WERI-Rb-1 (cell line): ENCODE data around the gene TPI1.

Experiments
- DNase-seq: peaks from one replicate; pipeline ENCODE4 v3.0.0-alpha.2; 2020
- H3K27ac ChIP-seq: fragments of 250-450 bp; sonication (Bioruptor Pico); 2 replicates; pipeline ENCODE4 v1.5.1; 2020; ENCODE audit warnings: mild to moderate bottlenecking, moderate library complexity
- H3K27me3 ChIP-seq: fragments of 250-450 bp; sonication (Bioruptor Pico); 2 replicates; pipeline ENCODE4 v1.5.1; 2021; ENCODE audit warnings: mild to moderate bottlenecking, low read depth, moderate library complexity; ENCODE audit not compliant: insufficient read depth, severe bottlenecking
- H3K36me3 ChIP-seq: fragments of 250-450 bp; sonication (Bioruptor Pico); 2 replicates; pipeline ENCODE4 v1.5.1; 2020; ENCODE audit warnings: mild to moderate bottlenecking, moderate library complexity
- H3K4me3 ChIP-seq: 2 replicates; pipeline ENCODE4 v1.5.1; 2011; ENCODE audit warnings: low read depth, mild to moderate bottlenecking, control low read depth, low read length
- H3K9me3 ChIP-seq: fragments of 250-450 bp; sonication (Bioruptor Pico); 2 replicates; pipeline ENCODE4 v1.5.1; 2021; ENCODE audit warnings: mild to moderate bottlenecking, moderate library complexity; ENCODE audit not compliant: severe bottlenecking
- CTCF ChIP-seq: IDR thresholded peaks from 2 replicates; pipeline ENCODE4 v1.5.1; 2011; ENCODE audit warnings: low read depth, mild to moderate bottlenecking, control low read depth, inconsistent platforms, low read length

The TPI1 gene

GRCh38 chr12:6851921-6852650 is 15.2 kb upstream of the TPI1 start, which contains the start of gene USP5:
USP5 (plus strand) TSS chr12:6852150; CDS start chr12:6852180, 30 bp downstream.
- Histone ChIP-seq H3K36me3 (peaks cover 62% of the 10 kb centered on the region), H3K27ac (peak within 1 kb of the TSS; percentile 92), H3K27me3 (no peaks in the 10 kb centered on the region), H3K4me3 (peak within 1 kb of the TSS; percentile 77), H3K9me3 (no peaks in the 10 kb centered on the region)
- no peak for TF ChIP-seq CTCF
- peak; percentile 99 for DNase-seq

DNA sequence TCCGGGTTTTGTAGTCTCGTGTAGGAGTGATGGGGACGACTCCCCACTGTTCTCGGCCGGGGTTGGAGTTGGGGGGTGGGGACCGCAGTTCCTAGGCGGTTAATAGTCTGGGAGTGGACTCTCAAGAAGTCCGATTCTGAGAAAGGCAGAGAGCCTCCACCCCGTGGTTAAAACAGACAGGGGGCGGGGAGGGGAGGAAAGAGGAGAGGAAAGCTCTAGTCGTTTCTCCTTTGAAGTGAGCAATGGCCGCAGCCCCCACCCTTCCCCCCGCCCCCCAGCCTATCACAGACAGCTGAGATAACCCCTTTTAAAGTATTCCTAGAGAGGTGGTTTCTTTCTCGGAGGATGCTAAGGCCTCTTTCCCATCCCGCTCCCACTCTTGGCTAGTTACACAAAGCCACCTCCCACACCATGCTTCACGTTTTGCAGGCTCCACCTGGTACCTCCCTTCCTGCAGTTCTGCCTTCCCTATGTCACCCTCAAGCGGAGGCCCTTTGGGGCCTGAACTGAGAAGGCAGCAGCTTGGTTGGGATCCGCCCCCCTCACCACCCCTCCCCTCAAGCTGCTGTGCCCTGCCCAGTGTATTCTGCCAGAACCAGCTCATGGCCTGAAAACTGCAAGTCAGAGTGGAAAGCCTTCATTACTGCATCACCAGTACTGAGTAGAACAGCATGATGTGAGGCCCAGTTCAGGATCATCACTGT is 14.5 kb upstream of the TPI1 start:
- peak; percentile 79 for DNase-seq
- H3K36me3 ChIP-seq = peaks cover 63% of the 10 kb centered on the region

DNA sequence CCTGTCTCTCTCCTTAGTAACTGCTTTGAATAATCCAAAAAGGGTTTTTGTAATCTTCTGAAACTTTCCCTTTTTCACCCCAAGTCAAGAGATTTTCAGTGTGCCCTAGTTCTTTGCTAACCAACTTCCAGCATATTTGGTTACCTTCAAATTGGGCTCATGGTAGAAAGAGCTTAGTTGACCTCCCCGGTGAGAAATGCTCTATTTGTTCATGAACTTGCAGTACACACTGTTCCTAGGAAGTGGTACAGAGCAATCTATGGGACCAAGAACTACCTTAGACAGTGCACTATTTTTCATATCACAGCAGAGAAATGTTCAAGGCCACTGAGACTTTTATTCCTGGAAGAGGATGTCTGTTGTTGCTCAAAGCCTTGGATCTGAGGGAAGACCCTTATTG is 13.7 kb upstream of the TPI1 start:
- Histone ChIP-seq H3K27me3 (no peaks in the 10 kb centered on the region), H3K36me3 (peaks cover 63% of the 10 kb centered on the region), H3K4me3 (peak overlapping the region; percentile 77; the same call in 1 of the 2 replicates), H3K9me3 (no peaks in the 10 kb centered on the region), H3K27ac (peak overlapping the region; percentile 92)
- DNase-seq = no peak
- no peak for TF ChIP-seq CTCF

More for the DNA sequence above, 14.5 kb upstream of the TPI1 start:
- Histone ChIP-seq H3K27ac (peak overlapping the region; percentile 92), H3K9me3 (no peaks in the 10 kb centered on the region), H3K27me3 (no peaks in the 10 kb centered on the region), H3K4me3 (peak overlapping the region; percentile 77)
- TF ChIP-seq CTCF = no peak

- H3K36me3 ChIP-seq = peaks cover 63% of the 10 kb centered on the region
Measured at GRCh38 chr12:6854036-6854435, 13.3 kb upstream of the TPI1 start.

GRCh38 chr12:6855322-6855721 is 12.0 kb upstream of the TPI1 start:
- TF ChIP-seq CTCF = no peak
- Histone ChIP-seq H3K36me3 (peaks cover 62% of the 10 kb centered on the region), H3K27ac (no peak overlapping the region), H3K9me3 (no peaks in the 10 kb centered on the region), H3K27me3 (no peaks in the 10 kb centered on the region), H3K4me3 (no peak overlapping the region)
- DNase-seq = no peak

More at GRCh38 chr12:6854036-6854435, 13.3 kb upstream of the TPI1 start:
- Histone ChIP-seq H3K4me3 (no peak overlapping the region), H3K27ac (no peak overlapping the region; the same call in 1 of the 2 replicates), H3K27me3 (no peaks in the 10 kb centered on the region), H3K9me3 (no peaks in the 10 kb centered on the region)
- no peak for TF ChIP-seq CTCF
- DNase-seq = no peak
